T-helper 1 cell treated with Interleukin-12 subunit alpha and Interleukin-12 subunit beta and Interleukin-4 antibody, amounts not matched to agents 30 μg/mL and 1 μg/mL, for 36 hours (primary cell): ENCODE results near the gene PRKAR1B.

Experiments used
- H3K27ac Mint-ChIP-seq: one replicate; pipeline ENCODE4 v1.8.0; 2021; ENCODE audit warnings: mild to moderate bottlenecking, mixed read lengths
- H3K27me3 Mint-ChIP-seq: one replicate; pipeline ENCODE4 v1.8.0; 2021; ENCODE audit warnings: low read depth, mixed read lengths
- H3K36me3 Mint-ChIP-seq: one replicate; pipeline ENCODE4 v1.8.0; 2021; ENCODE audit warnings: low read depth, mixed read lengths
- H3K4me1 Mint-ChIP-seq: one replicate; pipeline ENCODE4 v1.8.0; 2021; ENCODE audit warnings: low read depth, mixed read lengths
- H3K4me3 Mint-ChIP-seq: one replicate; pipeline ENCODE4 v1.8.0; 2021; ENCODE audit warnings: mild to moderate bottlenecking, moderate library complexity, mixed read lengths
- H3K9me3 Mint-ChIP-seq: one replicate; pipeline ENCODE4 v1.8.0; 2021; ENCODE audit warnings: mixed read lengths

PRKAR1B gene

DNA sequence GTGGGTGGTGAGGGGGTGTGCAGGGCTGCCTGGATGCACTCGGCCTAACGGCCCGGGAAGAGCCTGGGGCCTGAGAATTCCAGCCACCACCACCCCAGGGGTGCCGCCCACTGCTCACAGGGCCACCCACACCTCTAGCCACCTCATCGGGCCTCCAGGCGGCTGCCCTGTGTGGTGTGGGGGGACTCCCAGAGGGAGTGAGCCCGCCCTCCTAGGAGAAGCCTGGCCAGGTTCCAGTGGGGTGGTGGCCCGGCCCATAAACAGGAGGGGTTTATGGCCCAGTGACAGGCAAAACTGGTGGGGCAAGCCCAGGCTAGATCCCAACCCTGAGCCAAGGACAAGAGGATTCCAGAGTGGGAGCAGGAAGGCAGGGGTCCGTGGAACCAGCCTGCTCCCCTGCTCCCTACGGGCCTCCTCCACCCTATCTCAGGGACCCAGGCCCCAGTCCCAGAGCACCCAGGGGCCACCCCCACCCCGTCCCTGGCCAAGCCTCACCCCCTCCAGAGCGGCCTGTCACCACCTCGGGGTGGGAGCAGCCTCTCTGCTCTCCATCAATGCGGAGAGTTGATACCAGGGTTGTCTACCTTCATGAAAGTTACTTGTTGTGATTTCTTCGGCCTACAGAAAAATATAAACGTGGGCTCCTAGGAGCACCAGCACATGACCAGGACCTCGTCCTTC is 187.2 kb downstream of the PRKAR1B start:
- H3K27ac Mint-ChIP-seq: no peak overlapping the region
- H3K36me3 Mint-ChIP-seq: no peaks in the 10 kb centered on the region
- no peaks in the 10 kb centered on the region for H3K9me3 Mint-ChIP-seq
- H3K27me3 Mint-ChIP-seq: no peaks in the 10 kb centered on the region
- H3K4me1 Mint-ChIP-seq: no peaks in the 10 kb centered on the region
- H3K4me3 Mint-ChIP-seq: no peak overlapping the region

GRCh38 chr7:538764-539685 is 188.1 kb downstream of the PRKAR1B start:
- H3K4me1 Mint-ChIP-seq: no peaks in the 10 kb centered on the region
- H3K36me3 Mint-ChIP-seq: no peaks in the 10 kb centered on the region
- H3K4me3 Mint-ChIP-seq: no peak overlapping the region
- H3K9me3 Mint-ChIP-seq: no peaks in the 10 kb centered on the region
- no peak overlapping the region for H3K27ac Mint-ChIP-seq
- H3K27me3 Mint-ChIP-seq: no peaks in the 10 kb centered on the region

- H3K27me3 Mint-ChIP-seq: no peaks in the 10 kb centered on the region
- H3K36me3 Mint-ChIP-seq: no peaks in the 10 kb centered on the region
- H3K9me3 Mint-ChIP-seq: no peaks in the 10 kb centered on the region
- no peaks in the 10 kb centered on the region for H3K4me1 Mint-ChIP-seq
- H3K4me3 Mint-ChIP-seq: no peak overlapping the region
- no peak overlapping the region for H3K27ac Mint-ChIP-seq
Measured at GRCh38 chr7:537911-538634, 189.0 kb downstream of the PRKAR1B start.

DNA sequence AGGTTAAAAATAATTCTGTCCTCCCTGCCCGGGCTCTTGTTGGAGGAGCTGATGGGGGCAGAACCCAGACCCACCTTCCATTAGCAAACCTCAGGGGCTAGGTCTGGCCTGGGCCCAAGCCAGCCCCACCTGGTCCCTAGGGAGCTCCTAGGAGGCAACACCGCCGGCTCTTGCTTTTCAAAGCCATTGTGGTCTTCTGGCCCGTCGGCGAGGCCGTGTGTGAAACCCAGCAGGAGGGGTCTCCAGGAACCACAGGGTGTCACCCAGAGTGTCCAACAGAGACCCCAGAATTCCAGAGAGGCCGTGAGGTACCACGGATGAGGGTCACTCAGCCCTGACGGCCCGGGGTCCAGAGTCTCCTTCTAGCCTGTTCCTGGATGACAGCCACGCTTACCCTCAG is 190.8 kb downstream of the PRKAR1B start:
- no peak overlapping the region for H3K4me3 Mint-ChIP-seq
- no peak overlapping the region for H3K27ac Mint-ChIP-seq
- H3K4me1 Mint-ChIP-seq: no peaks in the 10 kb centered on the region

GRCh38 chr7:534959-535358 is 192.1 kb downstream of the PRKAR1B start:
- Mint-ChIP-seq H3K27me3 (peaks cover 3% of the 10 kb centered on the region), H3K27ac (no peak overlapping the region), H3K4me1 (no peaks in the 10 kb centered on the region), H3K9me3 (no peaks in the 10 kb centered on the region), H3K4me3 (no peak overlapping the region), H3K36me3 (no peaks in the 10 kb centered on the region)

More for the DNA sequence above, 190.8 kb downstream of the PRKAR1B start:
- no peaks in the 10 kb centered on the region for H3K36me3 Mint-ChIP-seq
- no peaks in the 10 kb centered on the region for H3K27me3 Mint-ChIP-seq
- H3K9me3 Mint-ChIP-seq: no peaks in the 10 kb centered on the region

GRCh38 chr7:534075-534474 is 193.0 kb downstream of the PRKAR1B start:
- peaks cover 3% of the 10 kb centered on the region for H3K27me3 Mint-ChIP-seq
- no peaks in the 10 kb centered on the region for H3K36me3 Mint-ChIP-seq
- no peak overlapping the region for H3K27ac Mint-ChIP-seq
- no peaks in the 10 kb centered on the region for H3K4me1 Mint-ChIP-seq
- H3K4me3 Mint-ChIP-seq: no peak overlapping the region
- H3K9me3 Mint-ChIP-seq: no peaks in the 10 kb centered on the region

GRCh38 chr7:533266-533665 is 193.8 kb downstream of the PRKAR1B start:
- Mint-ChIP-seq H3K4me3 (no peak overlapping the region), H3K9me3 (no peaks in the 10 kb centered on the region), H3K4me1 (no peaks in the 10 kb centered on the region), H3K27me3 (peaks cover 3% of the 10 kb centered on the region), H3K36me3 (no peaks in the 10 kb centered on the region), H3K27ac (no peak overlapping the region)

DNA sequence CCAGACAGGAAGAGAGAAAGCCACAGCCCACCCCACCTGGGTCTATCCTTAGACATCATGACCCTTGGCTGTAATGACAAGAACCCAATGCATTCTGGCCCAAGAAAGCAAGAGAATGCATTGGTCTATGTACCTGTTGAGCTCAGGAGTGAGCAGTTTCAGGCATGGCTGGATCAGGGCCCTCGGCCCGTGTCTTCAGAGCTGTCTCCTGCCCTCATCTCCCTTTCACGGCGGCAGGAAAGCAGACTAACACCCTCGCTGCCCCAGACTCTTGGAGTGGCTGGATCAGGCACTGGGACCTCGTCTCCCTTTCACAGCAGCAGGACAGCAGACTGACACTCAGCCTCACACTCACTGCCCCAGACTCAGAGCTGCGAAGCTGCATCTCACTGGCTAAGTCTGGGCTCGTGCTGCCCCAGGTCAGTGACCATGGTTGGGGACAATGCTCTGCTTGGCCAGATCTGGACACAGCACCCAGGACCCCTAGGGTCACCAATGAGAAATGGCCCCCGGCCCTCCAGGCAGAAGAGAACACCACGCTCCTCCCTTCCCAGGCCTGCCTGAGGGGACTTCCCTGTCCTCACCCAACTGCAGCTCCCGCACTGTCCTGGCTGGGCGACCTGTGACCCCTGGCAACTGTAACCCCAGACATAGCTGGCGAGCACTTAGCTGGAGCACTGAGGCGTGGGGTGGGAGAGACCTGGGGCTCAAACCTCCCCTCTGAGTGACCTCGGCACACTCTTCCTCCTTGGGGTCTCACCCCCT is 194.5 kb downstream of the PRKAR1B start:
- Mint-ChIP-seq H3K27ac (no peak overlapping the region), H3K9me3 (no peaks in the 10 kb centered on the region), H3K36me3 (no peaks in the 10 kb centered on the region), H3K4me1 (no peaks in the 10 kb centered on the region), H3K4me3 (no peak overlapping the region), H3K27me3 (peaks cover 3% of the 10 kb centered on the region)

DNA sequence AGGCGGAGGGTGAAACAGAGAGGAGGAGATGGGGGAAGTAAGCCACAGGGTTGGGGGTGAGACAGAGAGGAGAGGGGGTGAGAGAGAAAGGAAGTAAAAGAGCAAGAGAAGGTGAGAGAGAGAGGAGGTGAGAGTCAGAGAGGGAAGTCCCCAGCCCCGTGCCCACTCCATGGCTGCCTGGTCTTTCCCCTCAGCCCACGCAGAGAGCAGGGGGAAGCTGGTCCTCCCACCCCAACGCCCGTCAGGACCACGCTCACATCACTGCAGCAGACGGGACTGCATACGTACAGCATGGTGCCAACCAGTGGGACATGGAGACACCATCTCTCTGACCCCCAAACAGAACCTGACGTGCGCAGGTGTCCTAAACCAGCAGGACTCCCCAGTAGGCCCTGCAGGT is 195.3 kb downstream of the PRKAR1B start:
- H3K36me3 Mint-ChIP-seq: no peaks in the 10 kb centered on the region

GRCh38 chr7:528451-528850 is 198.6 kb downstream of the PRKAR1B start:
- no peak overlapping the region for H3K27ac Mint-ChIP-seq
- no peaks in the 10 kb centered on the region for H3K9me3 Mint-ChIP-seq
- H3K4me1 Mint-ChIP-seq: no peaks in the 10 kb centered on the region
- H3K27me3 Mint-ChIP-seq: peaks cover 24% of the 10 kb centered on the region
- H3K4me3 Mint-ChIP-seq: no peak overlapping the region
- H3K36me3 Mint-ChIP-seq: no peaks in the 10 kb centered on the region

More for the DNA sequence above, 195.3 kb downstream of the PRKAR1B start:
- Mint-ChIP-seq H3K4me3 (no peak overlapping the region), H3K27ac (no peak overlapping the region), H3K27me3 (peaks cover 3% of the 10 kb centered on the region), H3K4me1 (no peaks in the 10 kb centered on the region), H3K9me3 (no peaks in the 10 kb centered on the region)

GRCh38 chr7:527723-528122 is 199.4 kb downstream of the PRKAR1B start:
- H3K36me3 Mint-ChIP-seq: no peaks in the 10 kb centered on the region
- H3K27ac Mint-ChIP-seq: no peak overlapping the region
- H3K4me1 Mint-ChIP-seq: no peaks in the 10 kb centered on the region
- H3K4me3 Mint-ChIP-seq: no peak overlapping the region
- no peaks in the 10 kb centered on the region for H3K9me3 Mint-ChIP-seq
- peaks cover 30% of the 10 kb centered on the region for H3K27me3 Mint-ChIP-seq

- Mint-ChIP-seq H3K9me3 (no peaks in the 10 kb centered on the region), H3K27ac (no peak overlapping the region), H3K4me3 (no peak overlapping the region), H3K36me3 (no peaks in the 10 kb centered on the region), H3K27me3 (peaks cover 30% of the 10 kb centered on the region), H3K4me1 (no peaks in the 10 kb centered on the region)
Measured at GRCh38 chr7:526460-527034, 200.5 kb downstream of the PRKAR1B start.

- Mint-ChIP-seq H3K36me3 (no peaks in the 10 kb centered on the region), H3K4me1 (no peaks in the 10 kb centered on the region), H3K9me3 (no peaks in the 10 kb centered on the region), H3K27me3 (peaks cover 37% of the 10 kb centered on the region), H3K4me3 (no peak overlapping the region), H3K27ac (no peak overlapping the region)
Measured at GRCh38 chr7:525740-526139, 201.3 kb downstream of the PRKAR1B start.

GRCh38 chr7:524800-525199 is 202.3 kb downstream of the PRKAR1B start:
- Mint-ChIP-seq H3K4me1 (no peaks in the 10 kb centered on the region), H3K27ac (no peak overlapping the region), H3K36me3 (no peaks in the 10 kb centered on the region), H3K4me3 (no peak overlapping the region), H3K27me3 (peaks cover 37% of the 10 kb centered on the region), H3K9me3 (no peaks in the 10 kb centered on the region)
